Measurements from ENCODE around the gene GPRC5D.

GPRC5D gene

GRCh38 chr12:12922978-12923377, 29.0 kb downstream of the GPRC5D start:
- peaks cover 2% of the 10 kb centered on the region for H3K9me3 ChIP-seq (ENCODE audit: low read length)
- no peaks in the 10 kb centered on the region for H3K36me3 ChIP-seq (ENCODE audit: insufficient read depth, low read length)
- H2AFZ ChIP-seq (ENCODE audit: low read depth, low read length) = no peak overlapping the region
- H3K4me1 ChIP-seq (ENCODE audit: insufficient read depth, low read length) = peaks cover 4% of the 10 kb centered on the region
- H3K4me3 ChIP-seq (ENCODE audit: low read length) = no peak overlapping the region
- peaks cover 5% of the 10 kb centered on the region for H3K27me3 ChIP-seq (ENCODE audit: insufficient read depth, low read length)

GRCh38 chr12:12922191-12922616, 29.8 kb downstream of the GPRC5D start:
- H2AFZ ChIP-seq (ENCODE audit: low read depth, low read length) = no peak overlapping the region
- H3K4me1 ChIP-seq (ENCODE audit: insufficient read depth, low read length) = peaks cover 4% of the 10 kb centered on the region
- peaks cover under 1% of the 10 kb centered on the region for H3K9me3 ChIP-seq (ENCODE audit: low read length)

GRCh38 chr12:12919666-12920435, 32.1 kb downstream of the GPRC5D start:
- H3K36me3 ChIP-seq (ENCODE audit: insufficient read depth, low read length) = no peaks in the 10 kb centered on the region
- H3K4me1 ChIP-seq (ENCODE audit: insufficient read depth, low read length) = peaks cover 4% of the 10 kb centered on the region
- H2AFZ ChIP-seq (ENCODE audit: low read depth, low read length) = no peak overlapping the region
- no peak overlapping the region for H3K4me3 ChIP-seq (ENCODE audit: low read length)
- no peaks in the 10 kb centered on the region for H3K9me3 ChIP-seq (ENCODE audit: low read length)
- no peaks in the 10 kb centered on the region for H3K27me3 ChIP-seq (ENCODE audit: insufficient read depth, low read length)

More at GRCh38 chr12:12922191-12922616, 29.8 kb downstream of the GPRC5D start:
- H3K4me3 ChIP-seq (ENCODE audit: low read length) = no peak overlapping the region
- H3K27me3 ChIP-seq (ENCODE audit: insufficient read depth, low read length) = peaks cover 4% of the 10 kb centered on the region
- H3K36me3 ChIP-seq (ENCODE audit: insufficient read depth, low read length) = no peaks in the 10 kb centered on the region

DNA sequence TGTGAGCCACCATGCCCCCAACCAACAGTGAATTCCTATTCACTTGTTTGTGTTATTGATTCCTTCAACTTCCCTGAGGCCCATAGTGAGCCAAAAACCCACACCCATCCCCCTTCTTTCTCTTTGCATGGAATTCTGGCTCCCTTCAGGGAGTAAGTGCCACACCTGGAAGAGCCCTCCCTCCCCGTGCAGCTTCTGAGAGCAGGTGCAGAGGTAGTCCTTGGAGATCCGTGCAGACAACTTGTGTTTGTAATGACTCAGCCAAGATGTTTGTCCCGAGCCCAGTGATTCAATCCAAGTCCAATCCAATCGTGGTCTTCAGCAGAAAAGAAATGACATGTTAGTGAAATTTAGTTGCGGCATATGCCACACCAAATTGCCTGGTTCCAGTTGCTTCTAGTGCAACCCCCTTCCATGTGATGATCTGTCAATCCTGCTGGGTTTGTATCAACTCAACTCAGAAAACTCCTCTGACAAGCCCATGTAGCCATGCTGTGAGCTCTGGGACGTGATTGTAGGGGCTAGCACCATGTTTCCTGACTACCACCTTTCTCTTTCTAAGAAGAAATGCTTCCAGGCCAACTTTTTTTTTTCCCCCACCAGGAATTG, 33.1 kb downstream of the GPRC5D start:
- Histone ChIP-seq H3K4me1 (ENCODE audit: insufficient read depth, low read length) (peaks cover 4% of the 10 kb centered on the region), H3K36me3 (ENCODE audit: insufficient read depth, low read length) (no peaks in the 10 kb centered on the region), H3K27me3 (ENCODE audit: insufficient read depth, low read length) (peaks cover under 1% of the 10 kb centered on the region), H3K9me3 (ENCODE audit: low read length) (no peaks in the 10 kb centered on the region), H3K4me3 (ENCODE audit: low read length) (no peak overlapping the region), H2AFZ (ENCODE audit: low read depth, low read length) (no peak overlapping the region)

DNA sequence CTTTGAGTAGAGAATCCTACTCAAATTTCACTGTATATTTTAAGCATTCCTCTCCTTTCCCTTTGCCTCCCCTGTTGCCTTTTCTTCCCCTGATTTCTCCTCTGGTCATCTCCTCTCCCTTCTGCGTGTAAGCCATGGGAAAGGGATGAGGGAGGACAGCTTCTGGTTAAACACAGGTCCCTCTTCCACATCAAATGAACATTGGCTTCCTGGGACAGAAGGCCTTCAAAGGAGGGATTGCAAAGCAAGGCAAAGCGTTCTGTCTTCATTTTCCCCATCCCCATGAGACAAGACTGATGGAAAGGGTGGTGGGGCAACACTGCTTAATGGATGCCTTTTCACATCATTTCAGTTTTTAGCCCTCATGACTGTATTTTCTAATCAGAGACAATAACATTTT, 34.5 kb downstream of the GPRC5D start:
- no peak overlapping the region for H3K4me3 ChIP-seq (ENCODE audit: low read length)
- no peaks in the 10 kb centered on the region for H3K36me3 ChIP-seq (ENCODE audit: insufficient read depth, low read length)
- peaks cover 4% of the 10 kb centered on the region for H3K4me1 ChIP-seq (ENCODE audit: insufficient read depth, low read length)
- H3K9me3 ChIP-seq (ENCODE audit: low read length) = no peaks in the 10 kb centered on the region
- H3K27me3 ChIP-seq (ENCODE audit: insufficient read depth, low read length) = peaks cover 12% of the 10 kb centered on the region
- H2AFZ ChIP-seq (ENCODE audit: low read depth, low read length) = no peak overlapping the region

- Histone ChIP-seq H3K4me1 (ENCODE audit: insufficient read depth, low read length) (peaks cover 4% of the 10 kb centered on the region), H2AFZ (ENCODE audit: low read depth, low read length) (no peak overlapping the region), H3K36me3 (ENCODE audit: insufficient read depth, low read length) (no peaks in the 10 kb centered on the region), H3K4me3 (ENCODE audit: low read length) (no peak overlapping the region), H3K9me3 (ENCODE audit: low read length) (no peaks in the 10 kb centered on the region), H3K27me3 (ENCODE audit: insufficient read depth, low read length) (peaks cover 12% of the 10 kb centered on the region)
These were observed 35.6 kb downstream of the GPRC5D start for GRCh38 chr12:12916135-12916944.

- Histone ChIP-seq H3K4me1 (ENCODE audit: insufficient read depth, low read length) (peaks cover 4% of the 10 kb centered on the region), H3K9me3 (ENCODE audit: low read length) (no peaks in the 10 kb centered on the region), H2AFZ (ENCODE audit: low read depth, low read length) (no peak overlapping the region), H3K4me3 (ENCODE audit: low read length) (no peak overlapping the region), H3K36me3 (ENCODE audit: insufficient read depth, low read length) (no peaks in the 10 kb centered on the region), H3K27me3 (ENCODE audit: insufficient read depth, low read length) (peaks cover 12% of the 10 kb centered on the region)
These were observed 36.3 kb downstream of the GPRC5D start for GRCh38 chr12:12915656-12916055.

DNA sequence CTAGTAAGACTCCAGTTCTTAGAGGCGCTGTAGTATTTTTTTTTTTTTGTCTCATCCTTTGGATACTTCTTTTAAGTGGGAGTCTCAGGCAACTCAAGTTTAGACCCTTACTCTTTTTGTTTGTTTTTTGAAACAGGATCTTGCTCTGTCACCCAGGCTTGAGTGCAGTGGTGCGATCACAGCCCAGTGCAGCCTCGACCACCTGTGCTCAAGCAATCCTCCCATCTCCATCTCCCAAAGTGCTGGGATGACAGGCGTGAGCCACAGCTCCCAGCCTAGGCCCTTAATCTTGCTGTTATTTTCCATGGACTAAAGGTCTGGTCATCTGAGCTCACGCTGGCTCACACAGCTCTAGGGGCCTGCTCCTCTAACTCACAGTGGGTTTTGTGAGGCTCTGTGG, 39.3 kb downstream of the GPRC5D start:
- no peak overlapping the region for H2AFZ ChIP-seq (ENCODE audit: low read depth, low read length)
- H3K9me3 ChIP-seq (ENCODE audit: low read length) = no peaks in the 10 kb centered on the region
- no peak overlapping the region for H3K4me3 ChIP-seq (ENCODE audit: low read length)
- peaks cover 4% of the 10 kb centered on the region for H3K4me1 ChIP-seq (ENCODE audit: insufficient read depth, low read length)
- peaks cover 12% of the 10 kb centered on the region for H3K27me3 ChIP-seq (ENCODE audit: insufficient read depth, low read length)
- H3K36me3 ChIP-seq (ENCODE audit: insufficient read depth, low read length) = no peaks in the 10 kb centered on the region

GRCh38 chr12:12909995-12910420, 42.0 kb downstream of the GPRC5D start:
- no peak overlapping the region for H2AFZ ChIP-seq (ENCODE audit: low read depth, low read length)
- H3K4me3 ChIP-seq (ENCODE audit: low read length) = no peak overlapping the region
- no peaks in the 10 kb centered on the region for H3K36me3 ChIP-seq (ENCODE audit: insufficient read depth, low read length)
- peaks cover 12% of the 10 kb centered on the region for H3K27me3 ChIP-seq (ENCODE audit: insufficient read depth, low read length)
- no peaks in the 10 kb centered on the region for H3K4me1 ChIP-seq (ENCODE audit: insufficient read depth, low read length)
- no peaks in the 10 kb centered on the region for H3K9me3 ChIP-seq (ENCODE audit: low read length)

DNA sequence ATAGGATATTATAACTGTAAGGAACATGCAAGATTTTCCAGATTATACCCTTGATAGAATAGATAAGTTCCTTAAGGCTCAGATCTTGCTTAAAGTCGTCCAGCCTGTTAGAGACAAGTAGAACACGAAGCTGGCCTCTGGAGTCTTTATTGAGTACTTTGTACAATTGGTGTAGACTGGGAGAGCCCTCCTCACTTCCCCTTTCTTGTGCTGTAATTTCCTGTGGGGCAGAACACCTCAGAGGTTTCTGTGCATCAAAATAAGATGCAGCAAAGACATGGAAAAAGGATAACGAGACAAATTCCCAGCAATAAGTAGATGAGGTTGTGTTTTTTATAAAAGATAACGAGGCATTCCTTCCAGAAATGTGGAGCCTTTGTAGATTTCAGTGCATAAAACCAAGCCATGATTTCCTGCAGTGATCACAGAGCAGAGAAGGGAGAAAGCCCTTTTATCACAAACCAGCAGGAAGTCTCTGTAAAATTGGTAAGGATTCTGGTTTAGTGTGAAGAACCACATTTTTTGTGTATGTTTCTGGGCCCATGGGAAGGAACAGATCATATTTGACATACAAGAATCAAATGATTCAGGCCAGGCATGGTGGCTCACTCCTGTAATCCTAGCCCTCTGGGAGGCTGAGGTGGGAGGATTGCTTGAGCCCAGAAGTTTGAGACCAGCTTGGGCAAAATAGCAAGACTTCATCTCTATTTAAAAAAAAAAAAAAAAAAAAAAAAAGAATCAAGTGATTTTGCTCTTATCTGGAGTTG, 42.6 kb downstream of the GPRC5D start:
- Histone ChIP-seq H3K36me3 (ENCODE audit: insufficient read depth, low read length) (no peaks in the 10 kb centered on the region), H3K9me3 (ENCODE audit: low read length) (no peaks in the 10 kb centered on the region), H3K4me3 (ENCODE audit: low read length) (no peak overlapping the region), H2AFZ (ENCODE audit: low read depth, low read length) (no peak overlapping the region), H3K4me1 (ENCODE audit: insufficient read depth, low read length) (no peaks in the 10 kb centered on the region), H3K27me3 (ENCODE audit: insufficient read depth, low read length) (peaks cover 12% of the 10 kb centered on the region)

DNA sequence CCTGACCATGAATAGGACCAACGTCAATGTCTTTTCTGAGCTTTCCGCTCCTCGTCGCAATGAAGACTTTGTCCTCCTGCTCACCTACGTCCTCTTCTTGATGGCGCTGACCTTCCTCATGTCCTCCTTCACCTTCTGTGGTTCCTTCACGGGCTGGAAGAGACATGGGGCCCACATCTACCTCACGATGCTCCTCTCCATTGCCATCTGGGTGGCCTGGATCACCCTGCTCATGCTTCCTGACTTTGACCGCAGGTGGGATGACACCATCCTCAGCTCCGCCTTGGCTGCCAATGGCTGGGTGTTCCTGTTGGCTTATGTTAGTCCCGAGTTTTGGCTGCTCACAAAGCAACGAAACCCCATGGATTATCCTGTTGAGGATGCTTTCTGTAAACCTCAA, 43.3 kb downstream of the GPRC5D start:
- Histone ChIP-seq H3K4me1 (ENCODE audit: insufficient read depth, low read length) (no peaks in the 10 kb centered on the region), H3K4me3 (ENCODE audit: low read length) (no peak overlapping the region), H3K36me3 (ENCODE audit: insufficient read depth, low read length) (no peaks in the 10 kb centered on the region), H3K27me3 (ENCODE audit: insufficient read depth, low read length) (peaks cover 11% of the 10 kb centered on the region), H2AFZ (ENCODE audit: low read depth, low read length) (no peak overlapping the region), H3K9me3 (ENCODE audit: low read length) (no peaks in the 10 kb centered on the region)

DNA sequence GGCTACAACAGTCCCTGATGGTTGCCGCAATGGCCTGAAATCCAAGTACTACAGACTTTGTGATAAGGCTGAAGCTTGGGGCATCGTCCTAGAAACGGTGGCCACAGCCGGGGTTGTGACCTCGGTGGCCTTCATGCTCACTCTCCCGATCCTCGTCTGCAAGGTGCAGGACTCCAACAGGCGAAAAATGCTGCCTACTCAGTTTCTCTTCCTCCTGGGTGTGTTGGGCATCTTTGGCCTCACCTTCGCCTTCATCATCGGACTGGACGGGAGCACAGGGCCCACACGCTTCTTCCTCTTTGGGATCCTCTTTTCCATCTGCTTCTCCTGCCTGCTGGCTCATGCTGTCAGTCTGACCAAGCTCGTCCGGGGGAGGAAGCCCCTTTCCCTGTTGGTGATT, 43.7 kb downstream of the GPRC5D start:
- no peak overlapping the region for H2AFZ ChIP-seq (ENCODE audit: low read depth, low read length)
- no peaks in the 10 kb centered on the region for H3K4me1 ChIP-seq (ENCODE audit: insufficient read depth, low read length)
- no peak overlapping the region for H3K4me3 ChIP-seq (ENCODE audit: low read length)
- H3K27me3 ChIP-seq (ENCODE audit: insufficient read depth, low read length) = peaks cover 7% of the 10 kb centered on the region
- H3K36me3 ChIP-seq (ENCODE audit: insufficient read depth, low read length) = no peaks in the 10 kb centered on the region
- no peaks in the 10 kb centered on the region for H3K9me3 ChIP-seq (ENCODE audit: low read length)
